D721Med (cell line): ENCODE measurements around the gene MUTYH.
A peak's percentile ranks its signal among the peaks of the same experiment; 100 is the strongest.

Experiments
- DNase-seq: peaks from one replicate; pipeline ENCODE4 v3.0.0; 2011; ENCODE audit warnings: low spot score; ENCODE audit not compliant: insufficient read length
- FAIRE-seq: peaks from 2 replicates; lab custom pipeline; 2011; peaks lifted over from hg19 to GRCh38; lab: Jason Lieb, UNC
- CTCF ChIP-seq: IDR thresholded peaks from 2 replicates; pipeline ENCODE4 v1.5.1; 2012; ENCODE audit warnings: mild to moderate bottlenecking, control low read depth; ENCODE audit not compliant: insufficient read depth; ENCODE audit errors: missing control alignments

Gene MUTYH

GRCh38 chr1:45331436-45332345 lies 8.5 kb downstream of the MUTYH start:
- FAIRE-seq = no peak

GRCh38 chr1:45329445-45329844 lies 10.8 kb downstream of the MUTYH start:
- FAIRE-seq (no peak), DNase-seq (no peak)
- TF ChIP-seq CTCF = no peak

More at GRCh38 chr1:45331436-45332345, 8.5 kb downstream of the MUTYH start:
- no peak for DNase-seq
- TF ChIP-seq CTCF = no peak

- DNase-seq = no peak
- FAIRE-seq = no peak
- no peak for TF ChIP-seq CTCF
Measured at GRCh38 chr1:45328680-45329079, 11.6 kb downstream of the MUTYH start.

- no peak for TF ChIP-seq CTCF
- no peak for FAIRE-seq
Measured at GRCh38 chr1:45327644-45328515, 12.4 kb downstream of the MUTYH start.

GRCh38 chr1:45326627-45327623 lies 13.3 kb downstream of the MUTYH start, which contains the start of gene HPDL:
TSS of gene HPDL (plus strand) at chr1:45326895. CDS start at chr1:45327149, 254 bp downstream.
- FAIRE-seq = no peak
- peak; percentile 89 for DNase-seq
- peak; percentile 5 for TF ChIP-seq CTCF

More at GRCh38 chr1:45327644-45328515, 12.4 kb downstream of the MUTYH start:
- no peak for DNase-seq

GRCh38 chr1:45325851-45326506 lies 14.3 kb downstream of the MUTYH start:
- no peak for FAIRE-seq
- DNase-seq = no peak
- TF ChIP-seq CTCF = no peak
